ENCODE measurements around the gene KCNS3.

Gene KCNS3, protein sequence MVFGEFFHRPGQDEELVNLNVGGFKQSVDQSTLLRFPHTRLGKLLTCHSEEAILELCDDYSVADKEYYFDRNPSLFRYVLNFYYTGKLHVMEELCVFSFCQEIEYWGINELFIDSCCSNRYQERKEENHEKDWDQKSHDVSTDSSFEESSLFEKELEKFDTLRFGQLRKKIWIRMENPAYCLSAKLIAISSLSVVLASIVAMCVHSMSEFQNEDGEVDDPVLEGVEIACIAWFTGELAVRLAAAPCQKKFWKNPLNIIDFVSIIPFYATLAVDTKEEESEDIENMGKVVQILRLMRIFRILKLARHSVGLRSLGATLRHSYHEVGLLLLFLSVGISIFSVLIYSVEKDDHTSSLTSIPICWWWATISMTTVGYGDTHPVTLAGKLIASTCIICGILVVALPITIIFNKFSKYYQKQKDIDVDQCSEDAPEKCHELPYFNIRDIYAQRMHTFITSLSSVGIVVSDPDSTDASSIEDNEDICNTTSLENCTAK

DNA sequence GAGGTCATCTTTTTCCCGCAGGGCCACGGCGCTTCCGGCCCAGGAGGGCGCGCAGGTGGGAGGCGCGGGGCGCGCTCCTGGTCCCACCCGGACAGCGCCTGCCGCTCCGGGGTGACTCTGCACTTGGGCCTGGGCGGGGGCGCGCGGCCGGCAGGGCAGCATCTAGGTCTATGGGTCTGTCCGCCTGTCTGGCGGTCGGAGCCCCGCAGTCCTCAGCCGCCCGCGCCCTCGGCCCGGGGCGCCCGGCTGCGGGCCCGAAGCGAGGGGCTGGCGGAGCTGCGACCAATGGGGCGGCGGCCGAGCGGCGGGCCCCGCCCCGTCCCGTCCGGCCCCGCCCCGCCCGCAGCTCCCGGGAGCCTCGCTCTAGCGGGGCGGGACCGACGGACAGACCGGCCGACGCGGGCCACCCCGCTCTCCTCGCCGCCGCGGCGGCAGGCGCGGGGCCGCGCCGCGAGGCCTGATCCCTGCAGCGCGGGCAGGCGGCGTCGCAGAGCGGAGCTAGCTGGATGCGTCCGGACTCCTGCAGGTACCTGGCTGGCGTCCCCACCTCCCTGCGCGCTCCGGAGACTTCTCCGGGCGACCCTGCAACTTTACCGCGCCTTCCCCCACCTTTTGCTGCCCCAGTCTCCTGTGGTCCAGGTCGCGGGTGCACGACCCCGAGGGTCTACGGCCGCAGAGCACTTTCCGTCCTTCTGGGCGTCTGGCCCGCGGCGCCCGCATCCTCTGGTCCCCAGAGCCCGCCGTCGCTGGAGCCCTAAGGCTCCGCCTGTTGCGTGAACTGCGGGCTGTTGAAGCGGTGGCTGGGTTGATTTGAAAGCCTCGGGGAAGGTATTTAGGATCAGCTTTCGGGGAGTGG, at the start of gene KCNS3:
Gene KCNS3, plus strand, starts transcription at position 387 of the 856 bp plus-strand sequence. CDS start 52,342 bp downstream, outside the sequence.
- DNase-seq: no peak

DNA sequence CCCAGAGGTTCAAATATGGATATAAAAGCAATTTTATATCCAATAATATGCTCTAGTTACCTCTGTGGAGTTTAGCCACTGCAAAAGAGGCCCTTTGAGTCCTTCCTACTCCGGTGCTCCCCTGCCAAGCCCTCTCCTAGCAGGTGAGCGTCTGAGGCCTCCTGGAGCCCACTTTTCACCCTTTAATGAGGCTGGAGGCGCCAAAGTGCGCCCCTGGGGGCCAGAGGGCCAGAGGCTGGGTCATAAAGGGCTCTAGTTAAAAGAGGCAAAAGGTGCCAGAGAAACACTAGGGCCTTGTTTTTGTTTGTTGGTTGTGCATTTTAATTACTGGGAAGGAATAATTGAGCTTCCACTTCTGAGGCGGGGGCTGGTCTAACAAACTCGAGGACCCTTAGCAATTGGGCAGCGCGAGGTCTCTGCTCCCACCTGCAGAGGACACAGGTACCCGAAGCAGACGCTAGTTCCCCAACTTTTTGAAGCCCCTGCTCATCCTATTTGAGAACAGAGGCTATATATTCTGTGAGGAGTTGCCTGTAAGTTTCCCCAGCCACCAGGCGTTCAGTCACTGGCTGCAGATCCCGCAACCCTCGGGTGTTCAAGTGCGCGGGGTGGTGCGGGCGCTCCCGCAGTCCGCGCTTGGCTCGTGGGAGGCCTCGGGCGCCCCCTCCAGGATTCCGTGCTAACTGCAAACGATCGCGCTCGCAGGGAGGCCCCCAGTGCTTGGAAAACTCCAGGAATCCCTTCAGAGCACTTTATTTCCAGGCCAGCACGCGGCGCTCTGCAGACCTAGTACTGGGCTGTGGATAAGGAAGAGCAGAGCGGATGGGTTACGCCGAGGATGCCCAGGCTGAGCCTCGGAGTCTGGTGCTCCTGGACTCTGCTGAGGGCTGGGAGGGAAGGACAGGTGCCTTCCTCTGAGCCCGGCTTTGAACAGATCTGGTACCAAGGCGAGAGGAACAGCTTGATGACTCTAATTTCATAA, 48.1 kb upstream of the KCNS3 start:
- no peak for DNase-seq

DNA sequence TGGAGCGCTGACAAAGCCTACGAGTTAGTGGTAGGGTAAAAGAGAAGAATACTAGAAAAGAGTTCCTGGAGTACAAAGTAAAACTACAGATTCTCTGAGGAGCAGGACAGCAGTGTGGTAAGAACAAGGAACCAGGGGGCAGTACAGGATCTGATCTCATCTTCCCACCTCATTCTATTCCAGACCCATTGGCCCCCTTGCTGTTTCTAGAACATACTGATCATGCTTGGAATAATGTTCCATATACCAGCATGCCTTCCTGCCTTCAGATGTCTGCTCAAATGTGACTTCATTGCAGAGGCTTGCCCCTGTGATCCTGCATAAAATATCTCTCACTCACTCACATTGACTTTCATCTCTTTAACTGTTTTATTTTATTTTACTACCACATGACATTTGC, 43.0 kb upstream of the KCNS3 start:
- no peak for DNase-seq

DNA sequence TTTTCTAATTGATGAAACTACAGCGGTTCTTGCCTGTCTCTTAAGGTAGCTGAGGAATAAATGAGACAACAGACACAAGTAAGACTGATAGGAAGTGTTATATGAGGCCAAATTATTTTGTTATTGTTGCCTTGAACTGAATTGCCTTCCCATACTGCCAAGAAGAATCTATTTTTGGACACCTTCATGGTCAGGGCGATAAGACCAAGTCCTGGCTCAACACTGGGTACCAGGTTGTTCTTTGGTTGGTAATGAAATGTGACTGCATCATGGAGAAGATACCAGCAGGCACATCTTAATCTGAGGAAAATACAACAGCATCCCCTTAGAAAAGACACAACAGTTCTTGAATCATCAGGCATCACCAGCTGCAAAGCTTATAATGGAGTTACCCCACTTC, 38.5 kb upstream of the KCNS3 start:
- no peak for DNase-seq

DNA sequence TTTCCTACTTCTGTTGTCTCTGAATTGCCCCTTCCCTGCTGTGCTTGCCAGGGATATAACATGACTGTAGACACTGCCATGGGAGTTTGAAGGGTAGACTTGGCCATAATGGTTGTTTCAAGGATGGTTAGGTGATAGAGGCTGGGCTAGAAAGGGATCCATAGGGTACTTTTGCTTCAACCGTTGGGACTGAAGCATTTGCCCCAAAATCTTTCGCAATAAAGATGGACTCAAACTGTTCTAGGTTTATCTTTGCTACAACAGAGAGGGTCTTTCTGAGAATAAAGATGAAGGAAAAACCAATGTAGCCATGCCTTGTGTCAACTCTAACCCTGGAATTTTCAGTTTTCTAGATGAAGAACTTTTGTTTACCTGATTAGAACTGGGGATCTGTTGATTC, 35.0 kb upstream of the KCNS3 start:
- DNase-seq: no peak

DNA sequence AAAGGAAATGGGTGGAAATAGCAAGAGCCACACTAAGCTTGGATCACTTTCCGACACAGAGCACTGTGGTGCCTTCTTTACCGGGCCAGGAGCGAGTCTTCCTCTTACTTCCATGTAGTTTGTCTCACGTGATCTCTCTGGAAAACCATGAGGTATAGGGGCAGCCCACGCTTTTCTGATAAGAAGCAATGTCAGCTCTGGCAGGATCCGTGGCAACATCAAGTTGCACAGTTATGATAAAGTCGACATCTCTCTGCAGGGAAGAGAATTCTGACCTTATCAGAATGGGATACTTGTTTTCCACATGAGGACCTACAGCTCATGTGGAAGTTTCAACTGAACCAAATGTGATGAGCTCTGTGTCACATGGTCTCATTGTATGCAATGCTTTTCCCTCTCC, 32.7 kb upstream of the KCNS3 start:
- DNase-seq: no peak

DNA sequence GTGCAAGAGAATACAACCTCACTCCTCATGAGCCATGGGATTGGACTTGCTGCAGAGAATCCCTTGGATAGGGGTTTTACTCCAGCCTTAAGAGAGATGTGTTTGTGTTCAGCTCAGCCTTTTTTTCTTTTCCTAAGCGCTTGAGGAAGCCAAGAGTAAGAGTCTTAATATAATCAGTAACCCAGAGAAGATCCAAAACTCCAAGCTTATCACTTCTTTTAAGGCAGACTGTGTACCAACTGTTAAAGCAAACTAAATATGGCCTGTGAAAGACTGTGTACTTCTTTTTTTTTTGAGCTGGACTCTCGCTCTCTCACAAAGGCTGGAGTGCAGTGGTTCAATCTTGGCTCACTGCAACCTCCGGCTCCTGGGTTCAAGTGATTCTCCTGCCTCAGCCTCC, 31.8 kb upstream of the KCNS3 start:
- no peak for DNase-seq

DNA sequence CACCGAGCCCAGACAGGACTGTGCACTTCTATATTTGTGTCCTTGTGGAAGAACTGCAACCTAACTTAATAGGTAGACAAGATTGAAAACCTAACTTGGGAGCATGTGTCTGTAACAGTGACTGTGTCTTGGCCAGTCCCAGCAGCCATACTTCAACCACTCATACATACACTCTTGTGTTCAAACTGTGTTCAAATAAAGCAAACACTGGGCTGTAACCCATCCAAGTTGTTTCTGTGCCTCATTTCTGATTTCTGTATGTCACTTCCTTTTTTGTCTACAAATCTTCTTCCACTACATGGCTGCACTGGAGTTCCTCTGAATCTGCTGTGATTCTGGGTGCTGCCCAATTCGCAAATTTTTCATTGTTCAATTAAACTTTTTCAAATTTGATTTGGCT, 31.2 kb upstream of the KCNS3 start:
- no peak for DNase-seq

DNA sequence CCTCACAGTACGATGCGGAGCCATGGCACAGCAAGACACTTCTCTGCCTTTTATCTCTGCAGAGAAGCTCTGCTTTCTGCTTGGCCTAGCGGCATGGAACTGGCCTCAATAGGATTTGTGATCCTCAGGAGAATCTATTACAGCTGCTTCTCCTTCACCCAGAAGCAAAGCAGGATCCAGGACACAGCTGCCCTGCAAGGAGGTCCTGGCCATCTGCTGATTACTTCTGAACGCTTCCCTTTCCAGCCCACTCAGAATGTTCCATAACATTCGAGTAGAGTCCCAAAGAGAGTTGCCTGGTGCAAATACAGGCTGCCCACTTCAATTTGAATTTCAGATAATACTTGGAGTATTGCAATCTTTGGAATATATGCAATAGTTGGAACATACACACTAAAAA, 29.2 kb upstream of the KCNS3 start:
- DNase-seq: no peak

DNA sequence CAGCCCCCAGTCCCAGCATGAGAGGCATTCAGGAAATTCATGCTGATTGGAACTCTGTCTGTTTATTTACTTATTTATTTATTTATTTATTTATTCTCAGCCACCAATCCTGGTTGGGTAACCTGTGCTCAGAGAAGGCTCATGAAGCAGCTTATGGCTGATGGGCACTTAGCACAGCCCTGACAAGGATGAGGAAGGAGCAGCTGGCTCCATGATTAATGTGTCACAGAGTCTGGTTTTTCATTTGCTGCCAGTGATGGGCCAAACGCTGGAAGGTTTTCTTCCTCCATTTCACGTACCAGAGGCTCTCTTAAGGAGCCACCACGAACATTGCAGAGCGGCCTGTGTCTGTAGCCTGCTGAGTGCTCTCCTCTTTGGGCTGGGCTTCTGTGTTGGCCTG, 28.3 kb upstream of the KCNS3 start:
- DNase-seq: no peak

DNA sequence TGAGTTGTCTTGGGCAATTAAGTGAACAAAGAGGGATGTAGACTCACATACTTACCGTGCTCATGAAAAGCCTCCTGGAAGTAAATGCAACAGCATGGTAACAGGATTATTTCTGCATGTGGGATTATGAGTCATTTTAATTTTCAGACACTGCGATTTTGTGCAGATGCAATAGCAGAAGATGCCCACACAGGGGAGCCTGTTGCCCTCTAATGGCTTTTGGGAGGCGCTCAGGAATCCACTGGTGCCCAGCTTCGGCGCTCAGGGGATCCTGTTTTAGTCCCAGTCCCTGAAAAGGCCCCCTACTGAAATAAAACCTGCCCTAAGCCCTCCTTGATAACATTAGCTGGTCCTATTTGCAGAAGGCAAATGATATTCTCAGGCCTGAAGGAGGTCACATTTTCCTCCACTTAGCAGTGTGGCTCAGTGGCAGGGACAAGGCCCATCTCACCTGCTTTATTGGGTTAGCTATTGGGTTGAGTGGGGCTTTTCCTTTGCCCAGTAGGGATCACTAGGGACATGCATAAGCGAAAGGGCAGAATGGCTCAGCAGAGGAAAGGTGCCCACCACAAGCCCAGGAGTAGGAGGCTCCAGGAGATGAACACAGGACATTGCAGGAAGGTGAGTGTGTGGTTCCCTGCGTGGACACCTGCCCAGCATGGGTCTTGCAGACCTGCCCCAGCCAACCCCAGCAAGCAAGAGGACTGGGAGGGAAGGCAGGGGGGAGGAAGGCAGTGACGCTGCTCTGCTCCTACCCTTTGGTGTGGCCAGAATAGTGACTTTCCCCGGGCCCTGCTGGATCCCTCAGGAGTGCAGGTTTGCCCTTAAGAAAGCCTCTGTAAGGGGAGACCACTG, 26.5 kb upstream of the KCNS3 start:
- no peak for DNase-seq

DNA sequence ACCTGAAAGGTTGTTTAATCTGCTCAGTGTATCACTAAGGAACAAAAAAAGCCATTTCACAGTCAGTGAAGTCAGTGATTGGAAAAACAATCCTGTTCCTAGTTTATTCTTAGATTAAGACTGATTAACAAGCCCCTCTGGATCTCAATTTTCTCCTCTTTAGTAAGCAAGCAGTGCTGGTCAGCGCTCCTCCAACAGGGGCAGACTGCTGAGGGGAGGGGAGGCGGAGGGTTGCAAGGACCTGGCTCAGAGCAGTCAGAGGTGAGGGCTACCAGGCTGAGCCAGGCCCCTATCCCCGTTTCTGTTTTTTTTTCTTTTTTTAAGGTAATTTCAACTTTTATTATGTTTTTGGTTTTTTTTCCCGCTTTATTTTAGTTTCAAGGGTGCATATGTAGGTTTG, 24.7 kb upstream of the KCNS3 start:
- DNase-seq: no peak

DNA sequence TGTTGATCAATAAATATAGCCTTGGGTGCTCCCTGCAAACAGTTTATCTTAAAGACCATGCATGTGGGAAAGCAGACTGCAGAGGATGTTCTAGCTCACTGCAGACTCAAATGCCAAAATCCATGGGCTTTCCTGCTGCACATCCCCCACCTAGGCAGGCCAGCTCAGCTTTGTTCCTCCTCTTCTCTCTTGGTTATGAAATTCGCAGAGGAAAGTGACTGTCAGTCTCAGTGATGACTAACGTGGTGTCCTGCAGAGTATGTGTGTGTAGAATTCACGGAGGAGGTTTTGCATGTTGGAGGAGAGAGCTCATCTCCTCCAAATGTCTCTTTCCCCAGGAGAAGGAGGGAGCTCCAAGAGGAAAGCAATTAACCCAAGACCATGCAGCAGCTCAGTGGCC, 21.4 kb upstream of the KCNS3 start:
- no peak for DNase-seq

DNA sequence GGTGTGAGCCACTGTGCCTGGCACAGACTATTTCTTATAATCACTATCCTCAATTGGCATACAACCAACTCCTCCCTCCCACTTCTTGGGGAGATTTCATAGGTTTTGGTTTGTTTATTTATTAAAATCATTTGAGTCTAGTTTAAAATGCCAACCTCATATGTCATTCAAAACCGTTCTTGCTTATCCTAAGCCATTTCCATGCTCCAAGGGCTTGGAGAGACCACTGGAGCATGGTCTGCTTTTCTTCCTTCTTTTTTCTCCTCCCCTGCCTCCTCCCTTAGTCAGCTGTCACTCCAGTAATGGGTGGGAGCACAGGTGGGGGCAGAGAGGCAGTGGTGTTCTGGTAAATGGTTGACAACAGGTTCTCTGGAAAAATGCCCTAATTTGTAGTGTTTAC, 20.4 kb upstream of the KCNS3 start:
- DNase-seq: no peak

DNA sequence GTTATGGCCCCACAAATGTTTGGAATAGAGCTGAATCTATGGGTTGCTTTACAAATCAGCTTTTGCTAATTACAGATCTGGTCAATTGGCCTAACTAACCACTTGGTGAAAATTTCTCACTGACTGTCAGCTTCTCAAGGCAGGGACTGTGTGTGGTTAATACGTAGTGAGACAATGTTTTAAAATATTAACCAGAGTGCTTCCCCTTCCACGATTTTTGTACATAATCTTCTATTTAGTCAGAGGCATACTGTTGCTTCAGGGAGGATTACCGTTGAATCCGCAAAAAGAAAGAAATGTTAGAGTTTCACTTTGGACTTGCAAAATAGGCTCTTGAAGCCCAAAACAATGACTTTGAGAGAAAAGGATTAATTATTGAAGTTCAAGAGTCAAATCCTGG, 14.9 kb upstream of the KCNS3 start:
- no peak for DNase-seq

DNA sequence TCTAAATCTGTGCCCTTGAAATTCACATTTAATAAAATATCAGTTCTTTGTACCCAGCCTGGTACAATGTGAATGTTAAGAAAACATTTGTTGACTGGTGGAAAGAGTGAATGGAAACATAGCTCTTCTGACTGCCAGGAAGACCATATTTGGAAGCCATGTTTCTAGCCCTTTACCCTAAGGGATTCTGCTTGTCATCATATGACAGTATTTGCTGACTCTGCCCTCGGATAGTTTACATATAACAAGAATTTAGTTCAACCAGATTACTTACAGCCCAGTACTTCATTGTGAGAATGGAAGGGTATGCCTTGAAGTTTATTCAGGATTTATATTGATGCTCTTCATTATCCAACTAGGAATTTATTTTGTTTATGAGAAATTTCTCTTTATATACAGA, 13.8 kb upstream of the KCNS3 start:
- DNase-seq: no peak

DNA sequence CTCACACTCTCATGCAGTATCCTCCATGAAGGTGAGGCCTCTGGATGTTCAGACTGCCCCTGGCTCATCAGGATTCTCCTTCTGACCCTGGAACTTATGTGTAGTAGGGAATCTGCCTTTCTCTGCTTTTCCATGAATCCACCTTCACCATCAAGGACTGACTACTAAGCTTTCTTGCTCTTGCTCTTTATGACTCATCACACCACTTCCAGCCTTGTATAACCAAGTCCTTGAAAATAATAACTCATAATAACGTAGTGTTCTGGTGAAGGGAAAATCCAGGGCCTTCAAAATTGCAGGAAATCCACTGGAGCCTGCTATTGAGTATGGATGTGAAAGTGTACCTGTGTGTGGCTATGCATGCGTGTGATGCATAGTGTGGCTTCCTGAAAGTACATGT, 11.3 kb upstream of the KCNS3 start:
- DNase-seq: no peak

DNA sequence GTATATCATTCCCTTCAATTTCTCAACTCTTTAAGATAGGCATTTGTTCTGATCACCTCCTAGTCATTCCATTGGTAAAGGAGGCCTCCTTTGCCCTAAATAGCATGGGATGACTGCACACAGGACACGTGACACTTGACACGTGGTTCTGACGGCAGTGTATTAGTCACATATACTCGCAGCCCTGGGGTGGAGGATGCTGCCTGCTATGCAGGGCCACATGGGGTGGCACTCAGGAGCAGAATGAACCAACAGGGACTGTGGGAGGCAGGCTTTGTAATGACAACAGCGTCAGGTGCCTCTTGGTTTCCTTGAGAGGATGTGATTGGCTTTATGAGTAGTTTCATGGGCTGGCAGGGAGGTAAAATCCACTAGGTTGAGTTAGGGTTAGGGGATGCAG, 9.3 kb upstream of the KCNS3 start:
- DNase-seq: no peak

DNA sequence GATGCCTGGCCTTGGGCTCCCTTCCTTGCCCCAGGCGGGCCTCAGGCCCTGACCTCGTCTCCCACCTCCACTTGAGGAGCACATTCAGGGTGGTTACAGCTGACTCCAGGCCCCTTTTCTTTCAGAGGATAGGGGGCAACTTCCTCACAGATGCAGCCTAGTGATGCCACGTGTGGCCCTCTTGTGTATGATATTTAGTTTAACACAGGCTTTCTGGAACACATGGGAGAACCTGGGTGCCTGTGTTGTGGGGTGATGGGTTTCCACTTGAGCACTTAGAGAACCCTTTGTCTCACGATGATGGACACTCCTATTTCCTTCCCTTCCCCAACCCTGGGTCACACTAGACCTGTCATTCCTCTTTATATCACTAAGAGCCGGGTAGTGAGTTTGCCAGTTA, 6.8 kb upstream of the KCNS3 start:
- no peak for DNase-seq

DNA sequence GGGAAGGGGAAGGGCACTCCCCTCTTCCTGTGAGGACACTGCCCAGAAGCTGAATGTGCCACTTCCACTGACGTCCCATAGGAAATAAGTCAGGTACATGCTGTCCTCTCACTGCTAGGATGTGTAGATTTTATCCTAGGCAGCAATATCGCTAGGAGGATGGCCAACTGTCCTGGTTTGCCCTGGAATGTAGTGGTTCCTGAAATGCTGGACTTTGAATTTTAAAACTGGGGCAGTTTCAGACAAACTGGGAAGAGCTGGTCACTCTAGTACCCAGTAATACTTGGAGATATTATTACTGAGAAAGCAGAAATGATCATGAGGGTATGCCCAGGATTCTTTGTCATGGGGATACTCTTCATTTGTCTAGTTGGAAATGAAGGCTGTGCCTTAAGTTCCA, 5.4 kb upstream of the KCNS3 start:
- no peak for DNase-seq

DNA sequence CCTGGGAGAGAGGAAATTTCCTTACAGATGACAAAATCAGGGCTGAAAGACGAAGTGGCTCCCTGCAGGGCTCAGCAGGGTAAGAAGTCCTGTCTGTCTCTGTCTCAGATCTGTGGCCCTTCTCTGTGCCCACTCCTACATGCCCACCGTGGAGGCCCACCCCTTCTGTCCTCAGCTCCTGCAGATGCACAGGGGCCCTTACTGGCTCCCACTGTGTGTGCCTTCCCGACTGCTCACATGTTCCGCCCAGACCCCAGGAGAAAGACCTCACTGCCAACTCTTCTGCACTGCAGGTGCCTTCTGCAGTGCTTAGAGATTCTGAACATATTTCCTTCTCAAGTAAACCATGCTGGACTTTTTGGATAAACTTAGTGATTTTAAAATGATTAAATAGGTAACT, 1.9 kb upstream of the KCNS3 start:
- DNase-seq: no peak

DNA sequence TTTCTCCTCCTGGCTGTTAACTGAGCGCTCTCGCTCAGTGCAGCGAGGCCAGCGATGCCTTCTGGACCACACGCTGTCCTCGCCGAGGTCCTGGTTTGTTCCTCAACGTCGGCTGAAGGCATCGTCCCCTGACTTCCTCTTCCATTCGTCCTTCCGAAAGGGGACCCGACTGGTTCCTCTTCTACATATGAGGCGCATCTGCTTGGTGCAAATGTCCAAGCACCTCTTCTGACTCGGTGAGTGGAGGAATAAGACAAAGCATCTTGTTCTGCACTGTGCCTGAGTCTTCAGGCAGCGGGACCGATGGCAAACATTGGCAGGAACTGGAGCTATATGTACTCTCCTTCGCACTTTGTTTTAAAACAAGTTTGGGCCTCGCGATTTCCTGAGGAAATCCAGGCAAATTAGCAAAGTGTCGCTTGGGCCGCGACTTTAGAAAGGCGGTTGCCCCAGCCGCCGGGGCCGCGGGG, 621 bp upstream of the KCNS3 start:
- no peak for DNase-seq
